Activated gamma-delta T cell (primary cell): ENCODE data around the gene ADCY9.
A peak's percentile ranks its signal among the peaks of the same experiment; 100 is the strongest.
"Not testable (repeated sequence)": the region's sequence is repeated elsewhere in the genome, so short reads cannot be mapped to it uniquely, and the experiment has no call there.

Source experiments
- DNase-seq: peaks from one replicate; lab custom pipeline; 2025; lab: John Stamatoyannopoulos, UW

ADCY9 gene

DNA sequence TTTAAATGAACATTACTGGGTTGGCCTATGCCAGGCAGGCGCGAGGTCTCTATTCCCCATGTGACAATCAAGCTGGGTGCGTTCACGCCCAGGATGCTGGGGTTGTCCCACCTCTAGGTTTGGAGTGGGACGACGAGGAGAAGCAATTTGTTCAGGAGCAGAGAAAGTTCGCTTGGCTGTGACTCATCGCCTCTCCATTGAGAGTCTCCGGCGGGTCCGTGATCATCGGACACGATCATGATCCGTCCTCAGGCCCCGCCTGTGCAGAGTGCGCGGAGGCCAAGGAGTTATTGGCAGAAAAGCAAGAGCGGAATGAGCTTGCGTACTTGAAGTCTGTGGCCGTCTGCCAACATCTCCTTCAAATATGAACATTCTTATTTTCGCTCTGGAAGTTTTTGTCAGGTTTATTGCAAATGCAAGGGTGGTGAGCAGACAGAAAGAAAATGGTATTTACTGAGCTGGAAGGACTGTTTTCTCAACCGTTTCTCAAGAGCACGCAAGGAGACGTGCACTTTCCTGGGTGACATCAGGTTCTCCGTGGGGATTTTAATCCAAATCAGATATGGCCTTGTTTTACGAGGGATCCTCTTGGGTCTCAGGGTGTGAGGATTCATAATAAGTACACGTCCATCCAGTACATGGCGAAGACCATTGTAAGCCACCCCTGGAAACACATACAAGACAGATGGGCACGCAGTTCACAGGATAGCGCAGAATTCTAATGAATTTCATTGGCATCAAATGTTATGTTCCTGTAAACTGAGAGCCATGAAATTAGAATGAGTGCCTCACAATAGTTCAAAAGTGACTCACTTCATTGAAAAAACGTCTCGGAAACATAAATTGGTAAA lies 165.7 kb downstream of the ADCY9 start:
- DNase-seq: no peak

- DNase-seq: no peak
These were observed 166.3 kb downstream of the ADCY9 start for GRCh38 chr16:3949946-3950342.

GRCh38 chr16:3949287-3949686 lies 167.0 kb downstream of the ADCY9 start:
- no peak for DNase-seq

DNA sequence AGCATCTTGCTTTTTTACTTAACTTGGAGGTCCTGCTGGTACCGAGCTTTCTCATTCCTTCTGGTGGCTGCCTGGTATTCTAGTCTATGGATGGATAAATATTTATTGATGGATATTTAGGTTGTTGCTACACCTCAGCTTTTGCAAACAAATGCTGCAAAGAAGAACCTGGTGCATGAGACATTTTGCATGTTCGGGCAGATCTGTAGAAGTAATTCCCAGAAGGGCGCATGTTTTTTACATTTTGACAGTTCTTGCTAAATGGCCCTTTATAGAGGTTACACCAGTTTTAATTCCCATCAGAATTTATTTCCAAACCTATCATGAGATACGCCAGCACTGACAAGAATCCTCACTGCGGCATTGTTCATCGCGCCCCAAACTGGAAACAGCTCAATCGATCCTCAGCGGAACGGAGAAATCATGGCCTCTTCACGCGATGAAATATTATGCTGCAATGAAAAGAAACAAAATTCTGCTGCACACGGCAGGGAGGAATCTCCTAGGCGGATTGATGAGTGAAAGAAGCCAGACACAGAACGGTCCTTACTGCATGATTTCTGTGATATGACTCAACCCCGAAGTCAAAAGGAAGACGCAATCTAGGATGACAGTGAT lies 167.8 kb downstream of the ADCY9 start:
- DNase-seq: no peak

GRCh38 chr16:3946604-3947180 lies 169.6 kb downstream of the ADCY9 start:
- no peak for DNase-seq

DNA sequence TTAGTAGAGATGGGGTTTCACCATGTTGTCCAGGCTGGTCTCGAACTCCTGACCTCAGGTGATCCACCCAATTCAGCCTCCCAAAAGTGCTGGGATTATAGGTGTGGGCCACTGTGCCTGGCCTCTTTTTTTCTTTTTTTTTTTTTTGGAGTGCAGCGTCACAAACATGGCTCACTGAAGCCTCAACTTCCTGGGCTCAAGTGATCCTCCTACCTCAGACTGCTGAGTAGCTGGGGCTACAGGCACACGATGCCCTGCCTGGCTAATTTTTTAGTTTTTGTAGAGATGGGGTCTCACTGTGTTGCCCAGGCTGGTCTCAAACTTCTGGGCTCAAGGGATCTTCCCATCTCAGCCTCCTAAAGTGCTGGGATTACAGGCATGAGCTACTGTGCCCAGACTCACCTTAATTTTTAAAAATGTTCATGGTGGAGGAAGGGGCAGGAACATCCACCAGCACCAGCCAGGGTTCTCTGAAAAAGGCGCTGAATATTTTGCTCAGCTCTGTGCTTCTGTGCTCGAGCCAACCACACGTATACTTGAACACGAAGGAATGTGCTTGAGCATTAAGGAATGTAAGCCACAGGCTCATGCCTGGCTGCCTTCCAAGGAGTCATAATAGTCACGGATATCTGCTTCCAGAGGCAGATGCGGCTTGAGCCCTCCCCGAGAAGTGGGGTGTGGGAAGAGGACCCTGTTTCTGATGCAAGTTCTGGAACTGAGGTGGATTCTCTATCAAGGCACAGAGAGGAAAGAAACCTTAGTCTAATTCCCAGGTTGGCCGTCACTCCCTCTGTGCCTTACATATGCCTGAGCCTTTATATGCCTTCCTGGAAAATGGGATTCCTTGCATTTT lies 170.3 kb downstream of the ADCY9 start:
- no peak for DNase-seq

- not testable (repeated sequence) for DNase-seq
These were observed 171.8 kb downstream of the ADCY9 start for GRCh38 chr16:3944457-3944856.

DNA sequence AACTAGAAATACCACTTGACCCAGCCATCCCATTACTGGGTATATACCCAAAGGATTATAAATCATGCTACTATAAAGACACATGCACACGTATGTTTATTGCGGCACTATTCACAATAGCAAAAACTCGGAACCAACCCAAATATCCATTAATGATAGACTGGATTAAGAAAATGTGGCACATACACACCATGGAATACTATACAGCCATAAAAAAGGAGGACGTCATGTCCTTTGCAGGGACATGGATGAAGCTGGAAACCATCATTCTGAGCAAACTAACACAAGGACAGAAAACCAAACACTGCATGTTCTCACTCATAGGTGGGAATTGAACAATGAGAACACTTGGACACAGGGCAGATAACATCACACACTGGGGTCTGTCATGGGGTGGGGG lies 174.1 kb downstream of the ADCY9 start:
- not testable (repeated sequence) for DNase-seq

DNA sequence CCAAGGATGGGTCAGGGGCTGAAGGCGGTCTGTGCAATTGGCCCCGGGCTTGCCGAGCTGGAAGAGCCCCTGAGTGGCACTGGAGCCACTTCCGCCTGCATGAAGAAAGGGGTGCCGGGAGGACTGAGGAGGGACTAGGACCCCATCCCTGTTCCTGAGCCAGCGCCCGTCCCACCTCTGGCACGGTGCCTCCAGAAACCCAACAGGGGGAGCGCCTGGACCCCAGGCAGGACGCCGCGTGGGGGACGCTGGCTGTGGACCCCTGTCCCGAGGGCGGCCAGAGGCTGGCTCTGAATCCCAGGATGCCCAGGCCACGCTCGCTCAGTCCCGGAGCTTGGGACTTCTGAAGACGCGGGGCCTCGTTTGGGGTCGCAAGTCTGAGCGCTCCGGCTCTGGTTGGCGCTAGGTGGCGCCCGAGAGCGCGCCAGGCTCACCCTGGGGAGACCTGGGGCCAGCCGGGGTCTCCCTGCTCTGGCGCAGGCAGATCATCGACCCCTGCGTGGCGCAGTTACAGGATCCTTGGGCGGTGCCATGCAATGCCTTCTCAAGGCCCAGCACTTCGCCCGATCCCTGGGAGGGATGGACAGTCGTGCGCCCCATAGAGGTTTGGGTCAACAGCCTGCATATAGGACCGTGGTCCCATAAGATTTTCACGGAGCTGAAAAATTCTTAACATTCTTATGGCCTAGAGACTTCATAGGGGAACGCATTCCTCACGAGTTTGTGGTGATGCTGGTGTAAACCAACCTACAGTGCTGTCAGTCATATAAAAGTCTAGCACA lies 177.2 kb downstream of the ADCY9 start:
- peak; percentile 33 for DNase-seq

DNA sequence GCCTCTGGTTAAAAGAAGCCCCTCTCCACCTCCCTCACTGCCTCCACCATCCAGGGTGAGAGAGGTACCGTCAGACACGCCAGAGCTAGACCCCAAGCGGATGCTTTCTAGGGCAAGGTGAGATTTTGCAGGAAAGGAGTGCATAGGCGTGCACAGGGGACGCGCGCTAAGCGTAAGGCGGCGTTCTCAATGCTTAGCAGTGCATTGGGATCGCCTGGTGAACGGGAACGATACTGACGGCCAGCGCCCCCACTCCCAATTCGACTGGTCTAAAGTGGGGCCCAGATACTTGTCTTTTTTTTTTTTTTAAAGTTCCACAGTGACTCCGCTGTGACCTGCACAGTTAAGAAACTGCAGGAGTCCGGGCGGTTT lies 177.8 kb downstream of the ADCY9 start:
- DNase-seq: no peak

DNA sequence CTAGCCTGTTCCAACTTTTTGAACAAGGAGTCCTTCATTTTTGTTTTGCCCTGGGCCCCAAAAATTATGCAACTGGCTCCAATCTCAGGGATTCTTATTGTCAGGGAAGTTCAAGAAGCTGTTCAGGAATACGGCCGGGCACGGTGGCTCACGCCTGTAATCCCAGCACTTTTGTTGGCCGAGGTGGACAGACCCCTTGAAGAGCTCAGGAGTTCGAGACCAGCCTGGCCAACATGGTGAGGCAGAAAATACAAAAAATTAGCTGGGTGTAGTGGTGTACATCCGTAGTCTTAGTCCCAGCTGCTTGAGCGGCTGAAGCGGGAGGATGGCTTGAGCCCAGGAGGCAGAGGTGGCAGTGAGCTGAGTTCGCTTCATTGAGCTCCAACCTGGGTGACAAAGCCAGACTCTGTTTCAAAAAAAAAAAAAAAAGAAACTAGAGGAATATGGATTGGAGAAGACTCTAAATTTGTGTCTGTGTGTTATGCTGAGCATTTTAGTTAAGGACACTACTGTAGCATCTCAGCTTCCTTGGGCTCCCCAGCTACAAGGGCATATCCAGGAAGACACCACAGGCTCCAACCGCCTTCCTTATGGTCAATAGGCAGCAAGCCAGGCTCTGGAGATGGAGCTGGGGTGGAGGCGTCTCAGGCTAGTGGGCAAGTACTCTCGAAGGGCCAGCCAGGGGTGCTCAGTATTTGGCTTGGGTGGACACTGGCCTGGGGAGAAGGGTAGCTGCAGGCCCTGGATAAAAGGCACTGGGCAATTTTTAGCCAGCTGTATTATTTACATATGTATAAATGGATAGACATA lies 179.0 kb downstream of the ADCY9 start:
- DNase-seq: no peak

DNA sequence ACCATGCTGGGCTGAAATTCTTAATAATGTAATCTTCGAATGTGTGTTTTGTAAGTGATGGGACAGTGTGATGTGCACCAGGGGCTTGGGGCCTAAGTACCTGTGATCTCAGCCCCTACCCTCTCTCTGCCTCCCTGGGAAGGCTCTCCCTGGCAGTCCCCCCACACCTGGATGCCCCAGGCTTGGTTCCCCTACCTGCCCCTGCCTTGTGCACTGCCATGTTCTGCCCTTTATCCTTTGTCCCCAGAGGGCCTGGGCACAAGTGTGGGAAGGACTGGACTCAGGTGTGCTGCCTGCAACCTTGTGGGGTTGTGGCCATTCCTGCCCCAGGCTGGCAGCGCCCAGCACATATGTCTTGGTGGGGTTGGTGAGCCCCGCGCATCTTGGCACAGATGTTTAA lies 180.3 kb downstream of the ADCY9 start:
- DNase-seq: no peak

GRCh38 chr16:3934491-3935181 lies 181.6 kb downstream of the ADCY9 start:
- DNase-seq: no peak

DNA sequence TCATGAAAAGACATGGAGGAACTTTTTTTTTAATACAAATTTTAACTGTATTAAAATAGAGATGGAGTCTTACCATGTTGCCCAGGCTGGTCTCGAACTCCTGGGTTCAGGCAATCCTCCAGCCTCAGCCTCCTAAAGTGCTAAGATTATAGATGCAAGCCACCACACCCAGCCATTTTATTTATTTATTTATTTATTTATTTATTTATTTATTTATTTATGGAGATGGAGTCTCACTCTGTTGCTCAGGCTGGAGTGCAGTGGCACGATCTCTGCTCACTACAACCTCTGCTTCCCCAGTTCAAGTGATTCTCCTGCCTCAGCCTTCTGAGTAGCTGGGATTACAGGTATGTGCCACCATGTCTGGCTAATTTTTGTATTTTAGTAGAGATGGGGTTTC lies 189.1 kb downstream of the ADCY9 start:
- not testable (repeated sequence) for DNase-seq

GRCh38 chr16:3924763-3925162 lies 191.5 kb downstream of the ADCY9 start:
- no peak for DNase-seq

DNA sequence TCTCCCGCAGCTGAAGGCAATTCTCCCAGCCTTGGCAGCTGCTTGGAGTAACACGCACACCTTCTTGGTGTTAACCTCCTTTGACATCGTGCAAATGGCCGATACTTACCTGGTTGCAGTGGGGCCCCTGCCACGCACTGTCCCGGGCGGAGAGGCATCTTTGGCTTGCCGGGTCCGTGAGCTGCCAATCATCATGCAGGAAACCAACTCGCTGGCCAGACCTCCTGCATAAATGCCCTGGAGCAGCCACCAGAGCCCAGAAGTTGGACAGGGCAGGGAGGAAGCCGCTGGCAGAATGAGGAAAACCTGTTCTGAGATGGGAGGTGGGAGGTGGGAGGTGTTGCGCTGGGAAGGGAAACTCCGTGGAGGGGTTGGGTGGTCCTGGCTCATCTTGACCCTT lies 194.0 kb downstream of the ADCY9 start:
- DNase-seq: no peak

DNA sequence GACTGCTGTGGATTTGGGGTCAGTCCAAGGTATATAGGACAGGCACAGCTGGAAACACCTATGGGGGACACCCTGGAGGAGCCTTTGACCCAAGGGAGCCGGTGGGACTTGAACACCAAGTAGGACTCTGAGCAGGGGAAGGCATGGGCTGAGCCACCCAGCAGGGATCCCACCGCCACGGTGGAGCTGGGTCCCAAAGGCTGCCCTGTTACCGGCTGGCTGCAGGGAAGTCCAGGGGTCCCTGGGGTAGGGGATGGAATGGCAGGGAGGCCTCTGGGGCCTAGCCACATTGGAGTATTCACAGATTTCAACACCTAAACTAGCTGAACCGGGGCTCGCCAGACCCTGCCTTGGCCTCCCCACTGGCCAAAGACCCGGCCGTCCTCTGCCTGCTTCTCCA lies 196.0 kb downstream of the ADCY9 start:
- DNase-seq: no peak

- DNase-seq: no peak
These were observed 196.8 kb downstream of the ADCY9 start for GRCh38 chr16:3919413-3919812.

DNA sequence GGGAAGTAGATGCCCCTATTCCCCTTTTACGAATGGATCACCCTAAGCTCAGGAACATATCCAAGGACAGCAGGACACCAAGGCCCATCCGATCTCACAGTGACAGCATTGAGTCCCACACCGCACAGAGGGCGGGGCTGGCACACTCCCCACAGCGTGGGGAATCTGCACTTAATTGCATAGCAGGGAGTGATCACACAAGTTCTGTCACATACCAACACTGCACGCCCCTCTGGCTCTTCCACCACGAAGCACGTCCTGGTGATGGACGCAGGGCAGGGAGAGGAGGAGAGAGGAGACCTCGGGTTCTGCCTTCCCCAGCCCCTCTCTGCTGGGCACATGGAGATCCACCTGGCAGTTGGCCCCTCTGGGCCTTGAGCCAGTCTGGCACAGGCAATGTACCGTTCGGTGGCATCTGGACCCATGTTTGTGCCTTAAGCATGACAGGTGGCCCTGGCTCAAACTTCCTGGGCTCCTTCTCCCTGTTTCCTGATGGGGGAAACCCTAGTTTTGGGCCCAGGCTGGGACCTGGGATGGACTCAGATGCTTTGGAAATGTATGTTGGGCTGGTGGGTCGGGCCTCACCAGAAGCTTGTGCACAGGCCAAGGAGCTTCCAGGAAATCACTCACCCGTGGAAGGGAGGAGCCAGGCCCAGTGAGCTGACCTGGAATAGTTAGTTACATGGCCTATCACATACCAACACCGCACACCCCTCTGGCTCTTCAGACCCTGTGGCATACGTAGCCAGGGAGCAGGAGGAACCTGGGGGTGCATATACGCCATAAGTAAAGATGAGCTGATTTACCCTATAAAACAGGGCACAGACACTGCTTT lies 200.6 kb downstream of the ADCY9 start:
- no peak for DNase-seq
